GM12875 (cell line): ENCODE data around the gene TMEM218.

Experiments used
- H3K4me3 ChIP-seq: one replicate; pipeline ENCODE4 v1.5.1; 2011; ENCODE audit warnings: low read depth, low read length, control low read depth
- TF ChIP-seq, protein P1 (sequence below): IDR thresholded peaks from 2 replicates; pipeline ENCODE4 v1.5.1; 2011; ENCODE audit warnings: low read depth, mild to moderate bottlenecking, control low read depth, inconsistent platforms, low read length, moderate library complexity, borderline replicate concordance; ENCODE audit not compliant: insufficient read depth

TMEM218 gene

GRCh38 chr11:125068368-125068767, 43.1 kb downstream of the TMEM218 start:
- H3K4me3 ChIP-seq = no peak overlapping the region
- TF ChIP-seq, protein P1, sequence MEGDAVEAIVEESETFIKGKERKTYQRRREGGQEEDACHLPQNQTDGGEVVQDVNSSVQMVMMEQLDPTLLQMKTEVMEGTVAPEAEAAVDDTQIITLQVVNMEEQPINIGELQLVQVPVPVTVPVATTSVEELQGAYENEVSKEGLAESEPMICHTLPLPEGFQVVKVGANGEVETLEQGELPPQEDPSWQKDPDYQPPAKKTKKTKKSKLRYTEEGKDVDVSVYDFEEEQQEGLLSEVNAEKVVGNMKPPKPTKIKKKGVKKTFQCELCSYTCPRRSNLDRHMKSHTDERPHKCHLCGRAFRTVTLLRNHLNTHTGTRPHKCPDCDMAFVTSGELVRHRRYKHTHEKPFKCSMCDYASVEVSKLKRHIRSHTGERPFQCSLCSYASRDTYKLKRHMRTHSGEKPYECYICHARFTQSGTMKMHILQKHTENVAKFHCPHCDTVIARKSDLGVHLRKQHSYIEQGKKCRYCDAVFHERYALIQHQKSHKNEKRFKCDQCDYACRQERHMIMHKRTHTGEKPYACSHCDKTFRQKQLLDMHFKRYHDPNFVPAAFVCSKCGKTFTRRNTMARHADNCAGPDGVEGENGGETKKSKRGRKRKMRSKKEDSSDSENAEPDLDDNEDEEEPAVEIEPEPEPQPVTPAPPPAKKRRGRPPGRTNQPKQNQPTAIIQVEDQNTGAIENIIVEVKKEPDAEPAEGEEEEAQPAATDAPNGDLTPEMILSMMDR = no peak

DNA sequence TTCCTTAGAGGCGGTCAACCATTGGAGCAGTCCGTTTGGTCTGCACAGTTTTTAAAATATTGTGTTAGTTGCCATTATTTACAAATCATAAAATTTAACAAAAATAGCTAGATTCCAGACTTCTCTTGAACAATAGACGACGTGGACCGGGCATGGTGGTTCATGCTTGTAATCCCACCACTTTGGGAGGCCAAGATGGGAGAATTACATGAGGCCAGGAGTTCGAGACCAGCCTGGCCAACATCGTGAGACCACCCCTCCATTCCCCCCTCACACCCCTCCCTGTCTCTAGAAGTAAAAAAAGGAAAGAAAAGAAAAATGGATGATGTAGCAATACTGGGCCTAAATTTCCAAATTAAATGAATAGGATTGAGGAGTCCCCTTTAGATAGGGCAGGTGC, 47.4 kb downstream of the TMEM218 start:
- TF ChIP-seq, protein P1 = no peak
- peak overlapping the region; percentile 80 for H3K4me3 ChIP-seq

DNA sequence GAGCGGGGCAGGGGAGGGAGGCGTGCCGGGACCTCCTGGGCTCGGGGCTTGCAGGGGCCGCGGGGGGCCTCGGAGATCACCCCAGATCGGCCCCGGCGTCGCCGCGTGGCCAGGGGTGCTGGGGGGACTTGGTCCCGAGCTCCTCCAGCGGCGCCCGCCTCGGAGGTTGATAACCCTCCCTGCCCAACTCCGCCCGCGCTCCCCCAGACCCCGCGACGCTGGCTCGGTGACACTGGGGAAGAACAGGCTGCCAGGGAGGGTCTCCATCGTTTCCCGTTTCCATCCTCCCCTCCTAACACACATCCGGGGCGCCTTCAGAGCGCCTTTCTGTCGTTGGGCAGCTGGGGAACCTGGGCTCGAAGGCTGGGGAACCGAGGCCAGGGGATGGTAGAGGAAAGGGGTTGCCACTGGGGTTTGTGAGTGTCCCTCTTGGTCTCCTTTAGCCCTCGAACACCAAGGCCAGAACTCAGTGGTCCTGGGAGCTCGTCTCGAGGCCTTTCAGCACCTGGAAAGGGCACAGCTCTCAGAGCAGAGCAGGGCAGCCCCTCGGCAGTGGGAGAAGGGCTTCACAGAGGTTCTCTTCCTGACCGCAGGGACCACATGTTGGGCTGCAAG, 47.9 kb downstream of the TMEM218 start:
- H3K4me3 ChIP-seq = peak overlapping the region; percentile 80
- TF ChIP-seq, protein P1 = no peak

DNA sequence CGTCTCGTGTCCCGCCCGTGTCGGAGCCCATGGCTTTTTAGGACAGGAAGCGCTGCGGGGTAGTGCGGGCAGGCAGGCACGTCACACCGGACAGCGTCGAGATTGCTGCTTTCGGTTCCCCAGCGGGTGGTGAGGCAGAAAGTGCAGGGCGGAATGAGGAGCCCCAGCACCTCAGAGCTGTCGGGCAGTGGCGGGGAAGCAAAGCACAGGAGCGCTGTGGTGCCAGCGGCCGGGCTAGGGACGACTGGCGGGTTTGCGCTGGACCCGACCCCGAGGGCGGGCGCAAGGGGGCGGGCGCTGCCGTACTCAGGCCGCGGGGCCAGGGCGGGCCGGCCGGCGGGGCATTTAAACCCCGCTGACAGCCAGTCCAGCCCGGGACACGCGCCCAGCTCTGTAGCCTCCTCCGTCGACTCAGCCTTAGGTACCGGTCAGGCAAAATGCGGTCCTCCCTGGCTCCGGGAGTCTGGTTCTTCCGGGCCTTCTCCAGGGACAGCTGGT, 48.4 kb downstream of the TMEM218 start, which contains the start of gene SLC37A2:
TSS of gene SLC37A2 (plus strand) at position 375 of the 498 bp plus-strand sequence. CDS start at position 438, 63 bp downstream.
- TF ChIP-seq, protein P1 = no peak
- H3K4me3 ChIP-seq = peak within 1 kb of the TSS; percentile 80

DNA sequence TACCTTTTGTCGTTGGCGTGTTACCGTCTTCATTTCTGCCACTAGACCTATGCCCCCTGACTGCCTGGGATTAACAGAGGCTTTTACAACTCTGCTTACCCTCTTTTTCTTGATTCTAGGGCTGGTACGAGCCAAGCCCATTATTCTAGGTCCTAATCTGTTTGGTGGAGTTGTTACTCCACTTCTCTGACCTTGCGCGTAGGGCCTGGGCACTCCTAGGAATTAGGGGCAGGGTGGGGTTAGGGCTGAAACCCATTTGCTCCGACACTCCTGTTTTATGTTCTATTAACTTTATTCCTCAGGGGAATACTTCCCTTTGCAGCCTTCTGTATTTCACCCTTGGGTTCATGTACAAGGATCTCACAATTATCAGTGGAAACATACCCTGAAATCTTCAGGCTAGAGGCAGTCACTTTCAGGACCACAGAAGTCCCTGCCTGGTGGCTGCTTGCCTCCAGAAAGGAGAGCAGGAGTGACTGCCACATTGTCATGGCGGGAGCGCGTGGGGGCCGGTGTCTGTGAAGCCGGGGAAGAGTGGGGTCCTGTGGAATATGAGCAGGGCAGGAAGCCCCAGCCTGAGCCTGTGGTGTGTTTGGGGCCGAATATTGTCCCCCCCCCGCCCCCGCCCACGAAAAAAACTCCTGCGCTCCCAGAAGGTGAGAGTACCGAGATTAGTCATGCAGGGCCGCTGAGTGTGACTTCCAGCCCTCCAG, 49.1 kb downstream of the TMEM218 start:
- peak overlapping the region; percentile 80 for H3K4me3 ChIP-seq
- TF ChIP-seq, protein P1 = no peak

DNA sequence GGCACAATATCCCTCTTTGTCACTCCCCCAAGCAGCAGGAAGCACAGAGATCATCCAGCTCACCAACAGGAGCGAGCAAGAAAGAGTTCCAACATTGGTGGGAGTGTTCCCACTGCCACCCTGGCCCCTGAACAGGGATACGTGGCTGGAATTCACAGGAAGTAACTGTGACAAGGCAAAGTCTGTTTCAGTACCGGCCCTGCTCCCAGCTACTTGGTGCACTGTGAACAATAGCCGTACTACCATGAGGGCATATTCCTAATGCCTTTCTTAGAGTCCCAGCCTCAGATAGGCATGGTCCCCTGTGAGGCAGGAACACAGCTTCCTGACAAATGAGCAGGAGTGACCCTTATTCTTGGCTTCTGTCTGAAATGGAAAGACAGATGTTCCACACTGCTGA, 50.1 kb downstream of the TMEM218 start:
- TF ChIP-seq, protein P1 = no peak
- no peak overlapping the region for H3K4me3 ChIP-seq

DNA sequence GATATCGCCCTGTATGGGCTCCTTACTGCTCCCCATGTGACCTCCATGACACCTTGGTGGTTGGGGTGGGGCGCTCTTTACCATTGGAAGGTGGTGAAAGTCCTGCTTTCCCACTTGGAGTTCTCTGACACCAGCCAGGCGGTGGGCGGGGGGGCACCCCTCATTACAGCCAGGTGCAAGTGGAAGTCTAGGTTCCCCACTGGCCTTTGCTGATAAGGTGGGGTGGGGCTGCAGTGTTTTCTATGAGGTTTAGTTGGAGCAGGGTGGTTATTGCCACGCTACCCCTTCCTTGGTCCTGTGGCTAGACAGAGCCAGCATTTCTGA, 53.8 kb downstream of the TMEM218 start:
- H3K4me3 ChIP-seq = no peak overlapping the region
- TF ChIP-seq, protein P1 = no peak
